A549 (cell line): ENCODE data around the gene CCDC150. TPM values are rescaled to one million over a fixed set of nuclear protein-coding genes. Genes with fewer than 3 reads are reported as not detected.

Experiments
- ATAC-seq, 2 experiments: fragments of 200-7000 bp in 1 of 2; fragments of >200 bp in 1 of 2; cut with Nextera tagmentation in 1 of 2; cut with Tn5 transposase in 1 of 2; 3 replicates each; pipeline versions ENCODE4 v1.8.0 to v1.9.1; 2018 to 2020; ENCODE audit warnings: mild to moderate bottlenecking in 1 of 2, moderate library complexity in 1 of 2
- CTCF ChIA-PET: fragments of 300-600 bp; sonication (Branson Sonifier 250); formaldehyde crosslinking; extraction: SDS; loops from one replicate; lab custom pipeline; 2021; ENCODE audit warnings: antibody characterized with exemption, inconsistent platforms; lab: Yijun Ruan, JAX
- POLR2A ChIA-PET: fragments of 350-600 bp; formaldehyde crosslinking; extraction: SDS; loops from one replicate; lab custom pipeline; 2021; ENCODE audit warnings: antibody characterized with exemption, inconsistent platforms; lab: Yijun Ruan, JAX
- DNase-seq, 2 experiments: peaks; one replicate each; pipeline versions ENCODE4 v3.0.0 to v3.0.0-alpha.2; 2011 to 2016; ENCODE audit warnings: low read depth in 1 of 2, low spot score in 1 of 2
- FAIRE-seq: peaks from 2 replicates; lab custom pipeline; 2011; peaks lifted over from hg19 to GRCh38; lab: Jason Lieb, UNC
- H3K27ac ChIP-seq, 2 experiments: fragments of >200 bp; sonication (Bioruptor Twin); formaldehyde crosslinking; 3 replicates each; pipeline ENCODE4 v1.5.1; 2016 to 2017
- H3K4me1 ChIP-seq: fragments of >200 bp; sonication (Bioruptor Twin); formaldehyde crosslinking; 3 replicates; pipeline ENCODE4 v1.6.1; 2016
- H3K4me2 ChIP-seq: fragments of >200 bp; sonication (Bioruptor Twin); formaldehyde crosslinking; 3 replicates; pipeline ENCODE4 v1.6.1; 2016
- H3K4me3 ChIP-seq: fragments of >200 bp; sonication (Bioruptor Twin); formaldehyde crosslinking; 3 replicates; pipeline ENCODE4 v1.5.1; 2016
- H3K9me3 ChIP-seq: fragments of >200 bp; sonication (Bioruptor Twin); formaldehyde crosslinking; 3 replicates; pipeline ENCODE4 v1.6.1; 2016
- CBX8 ChIP-seq: fragments of 200-600 bp; sonication (generic); IDR thresholded peaks from 2 replicates; pipeline ENCODE4 v1.6.1; 2016
- FOSB ChIP-seq: fragments of 250-450 bp; sonication (Bioruptor Pico); IDR thresholded peaks from 2 replicates; pipeline ENCODE4 v1.5.0; 2020; ENCODE audit warnings: mild to moderate bottlenecking, moderate library complexity
- FOXS1 ChIP-seq: fragments of 250-450 bp; sonication (Bioruptor Pico); IDR thresholded peaks from 2 replicates; pipeline ENCODE4 v1.5.0; 2020; ENCODE audit warnings: mild to moderate bottlenecking, moderate library complexity
- GATA3 ChIP-seq: IDR thresholded peaks from 2 replicates; pipeline ENCODE4 v1.6.1; 2012; ENCODE audit warnings: borderline replicate concordance
- HDAC2 ChIP-seq: fragments of 200-600 bp; sonication (generic); IDR thresholded peaks from 2 replicates; pipeline ENCODE4 v1.6.1; 2016
- HOXA7 ChIP-seq: fragments of 250-450 bp; sonication (Bioruptor Pico); IDR thresholded peaks from 2 replicates; pipeline ENCODE4 v1.5.0; 2020; ENCODE audit warnings: mild to moderate bottlenecking, moderate library complexity
- HOXB13 ChIP-seq: fragments of 250-450 bp; sonication (Bioruptor Pico); IDR thresholded peaks from 2 replicates; pipeline ENCODE4 v1.5.0; 2020; ENCODE audit warnings: low read depth, mild to moderate bottlenecking, moderate library complexity
- JUN ChIP-seq, 2 experiments: fragments of >200 bp; sonication (Bioruptor Twin); formaldehyde crosslinking; IDR thresholded peaks; 2 replicates in 1 of 2; 3 replicates in 1 of 2; pipeline ENCODE4 v1.6.1; 2016 to 2017
- MAFK ChIP-seq: fragments of 450-650 bp; IDR thresholded peaks from 2 replicates; pipeline ENCODE4 v1.6.1; 2014; ENCODE audit not compliant: partially characterized antibody
- NR3C1 ChIP-seq: fragments of >200 bp; sonication (Bioruptor Twin); formaldehyde crosslinking; IDR thresholded peaks from 3 replicates; pipeline ENCODE4 v1.6.1; 2017
- PHF8 ChIP-seq: fragments of 200-600 bp; sonication (generic); IDR thresholded peaks from 2 replicates; pipeline ENCODE4 v1.6.1; 2016; ENCODE audit warnings: low read depth, mild to moderate bottlenecking, antibody characterized with exemption, moderate library complexity, borderline replicate concordance
- RAD21 ChIP-seq, 2 experiments: fragments of >200 bp in 1 of 2; sonication (Bioruptor Twin) in 1 of 2; formaldehyde crosslinking in 1 of 2; IDR thresholded peaks in 1 of 2; conservative IDR thresholded peaks in 1 of 2; 2 replicates in 1 of 2; 3 replicates in 1 of 2; pipeline ENCODE4 v1.6.1; 2012 to 2018; ENCODE audit warnings: inconsistent platforms in 1 of 2
- RARB ChIP-seq: fragments of 250-450 bp; sonication (Bioruptor Pico); IDR thresholded peaks from 2 replicates; pipeline ENCODE4 v1.8.0; 2021; ENCODE audit warnings: mild to moderate bottlenecking, moderate library complexity
- RFX5 ChIP-seq: fragments of 450-650 bp; IDR thresholded peaks from 2 replicates; pipeline ENCODE4 v1.7.1; 2014; ENCODE audit warnings: antibody characterized with exemption, mild to moderate bottlenecking, moderate library complexity
- SMC3 ChIP-seq: fragments of >200 bp; sonication (Bioruptor Twin); formaldehyde crosslinking; IDR thresholded peaks from 3 replicates; pipeline ENCODE4 v1.6.1; 2018; ENCODE audit warnings: inconsistent platforms
- USF2 ChIP-seq: fragments of 450-650 bp; IDR thresholded peaks from 2 replicates; pipeline ENCODE4 v1.6.1; 2014; ENCODE audit warnings: antibody characterized with exemption
- ZC3H11A ChIP-seq: fragments of 450-650 bp; IDR thresholded peaks from 2 replicates; pipeline ENCODE4 v1.6.1; 2014; ENCODE audit warnings: antibody characterized with exemption, mild to moderate bottlenecking
- ZFP36 ChIP-seq: fragments of 450-650 bp; IDR thresholded peaks from 2 replicates; pipeline ENCODE4 v1.6.1; 2014; ENCODE audit warnings: borderline replicate concordance; ENCODE audit not compliant: partially characterized antibody
- WGBS: methylation state at CpG from one replicate; pipeline ENCODE4 v1.1.6; 2017; ENCODE audit errors: missing lambda C conversion rate; 5-methylcytosine and 5-hydroxymethylcytosine counted together
- polyA plus RNA-seq, 4 experiments: library from polyadenylated mRNA; depleted of rRNA in 3 of 4; stranded (reverse); fragments of >200 nt; fragmentation: RNase III in 1 of 4; extraction: RNeasy Plus Mini Kit Qiagen cat#74134 plus additional on column Dnase treatment in 1 of 4; gene quantifications; 2 replicates in 3 of 4; 3 replicates in 1 of 4; pipeline ENCODE4 v1.2.3, GENCODE V29; 2011 to 2017
- TF ChIP-seq, protein P1 (sequence below): IDR thresholded peaks from 2 replicates; pipeline ENCODE4 v1.6.1; 2012; ENCODE audit warnings: low read depth, borderline replicate concordance
- TF ChIP-seq, protein P2 (sequence below): fragments of >200 bp; sonication (Bioruptor Twin); formaldehyde crosslinking; IDR thresholded peaks from 3 replicates; pipeline ENCODE4 v1.6.1; 2016
- TF ChIP-seq, protein P3 (sequence below): IDR thresholded peaks from 2 replicates; pipeline ENCODE4 v1.6.1; 2012
- TF ChIP-seq, protein P4 (sequence below): fragments of 200-600 bp; sonication (generic); IDR thresholded peaks from 2 replicates; pipeline ENCODE4 v1.6.1; 2016; ENCODE audit warnings: antibody characterized with exemption, mild to moderate bottlenecking, moderate library complexity

CCDC150 gene
- polyA plus RNA-seq, 2 of the 4 experiments (the other 2 are of a cell fraction), result 14.2 to 17.7 TPM

DNA sequence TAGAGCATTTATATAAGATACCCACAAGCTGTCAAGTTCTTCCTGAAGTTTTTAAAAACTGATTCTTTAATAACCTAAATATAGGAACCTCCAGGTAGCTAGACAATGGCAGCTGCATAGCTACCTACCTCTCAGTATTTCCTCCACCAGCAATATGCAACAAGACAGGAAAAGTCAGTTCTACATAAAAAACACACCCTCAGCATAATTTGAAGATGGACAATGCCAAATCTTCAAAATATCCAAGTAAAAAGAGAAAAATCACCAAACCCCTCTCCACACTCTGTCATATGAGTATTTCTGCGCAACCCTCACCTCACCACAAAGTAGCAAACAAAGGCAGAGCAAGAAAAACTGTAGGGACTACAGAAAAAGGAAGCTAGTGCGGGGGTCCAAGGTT lies 108.6 kb downstream of the CCDC150 start:
- DNase-seq (no peak), FAIRE-seq (no peak), ATAC-seq (no peak)
- ChIA-PET CTCF (interaction anchor here (0.6 to 0.7 kb wide), 2 partner anchors 10 to 15 kb away, joined by 3 read pairs; no protein-coding TSS in a partner anchor), POLR2A (interaction anchor here (0.7 kb wide), 1 partner anchor 37 kb away, joined by 3 read pairs; no protein-coding TSS in a partner anchor)
- 0 out of 3 replicates have a peak, but pooled peaks cover 2% of the 10 kb centered on the region for H3K9me3 ChIP-seq
- H3K4me1 ChIP-seq, result no peaks in the 10 kb centered on the region
- WGBS, result 100% methylated on average over 2 of the region's 2 CpGs
- H3K27ac ChIP-seq, result no peak overlapping the region
- no peak overlapping the region for H3K4me3 ChIP-seq
- TF ChIP-seq HOXA7 (no peak), PHF8 (no peak), MAFK (peak; percentile 61)
- H3K4me2 ChIP-seq, result no peak overlapping the region

DNA sequence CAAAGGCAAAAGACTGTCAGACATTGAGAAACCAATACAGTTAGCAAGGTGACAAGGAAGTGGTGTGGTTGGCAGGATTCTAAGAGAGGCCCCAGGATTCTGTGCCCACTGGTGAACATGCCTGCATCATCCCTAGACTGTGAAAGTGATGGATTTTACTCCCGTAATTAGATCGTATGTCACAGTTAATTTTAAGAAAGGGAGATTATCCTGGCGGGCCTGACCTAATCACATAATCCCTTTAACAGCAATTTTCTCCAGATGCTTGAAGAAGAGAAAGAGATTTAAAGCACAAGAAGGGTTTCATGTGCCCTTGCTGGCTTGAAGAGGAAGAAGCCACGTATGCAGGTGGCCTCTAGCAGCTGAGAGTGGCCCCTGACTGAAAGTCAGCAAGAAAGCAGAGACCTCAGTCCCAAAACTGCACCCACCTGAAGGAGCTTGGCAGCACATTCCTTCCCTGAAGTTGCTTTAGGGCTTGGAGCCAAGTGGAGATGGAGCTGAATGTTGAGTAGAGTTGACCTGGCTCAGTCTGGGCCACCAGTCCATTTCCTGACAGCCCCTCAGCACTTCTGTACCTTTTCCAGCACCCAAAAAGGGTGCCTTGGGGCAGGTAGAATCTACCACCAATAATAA lies 110.9 kb downstream of the CCDC150 start:
- H3K4me3 ChIP-seq, result no peak overlapping the region
- no peak for DNase-seq
- no peaks in the 10 kb centered on the region for H3K4me1 ChIP-seq
- POLR2A ChIA-PET, result no interaction called here
- H3K27ac ChIP-seq, result no peak overlapping the region
- CTCF ChIA-PET, result interaction anchor here (0.5 to 1.8 kb wide), 14 partner anchors 9 to 628 kb away, joined by 3 to 13 read pairs (median 5); no protein-coding TSS in a partner anchor
- TF ChIP-seq HDAC2, result no peak
- TF ChIP-seq FOSB (CRISPR knock-in tag), result no peak
- no peak for TF ChIP-seq FOXS1 (CRISPR knock-in tag)
- TF ChIP-seq CBX8, result no peak
- TF ChIP-seq ZC3H11A, result no peak
- TF ChIP-seq, protein P1, sequence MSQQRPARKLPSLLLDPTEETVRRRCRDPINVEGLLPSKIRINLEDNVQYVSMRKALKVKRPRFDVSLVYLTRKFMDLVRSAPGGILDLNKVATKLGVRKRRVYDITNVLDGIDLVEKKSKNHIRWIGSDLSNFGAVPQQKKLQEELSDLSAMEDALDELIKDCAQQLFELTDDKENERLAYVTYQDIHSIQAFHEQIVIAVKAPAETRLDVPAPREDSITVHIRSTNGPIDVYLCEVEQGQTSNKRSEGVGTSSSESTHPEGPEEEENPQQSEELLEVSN, result no peak
- no peak for TF ChIP-seq ZFP36
- no peak for TF ChIP-seq NR3C1
- no peak for TF ChIP-seq SMC3
- TF ChIP-seq, protein P2, sequence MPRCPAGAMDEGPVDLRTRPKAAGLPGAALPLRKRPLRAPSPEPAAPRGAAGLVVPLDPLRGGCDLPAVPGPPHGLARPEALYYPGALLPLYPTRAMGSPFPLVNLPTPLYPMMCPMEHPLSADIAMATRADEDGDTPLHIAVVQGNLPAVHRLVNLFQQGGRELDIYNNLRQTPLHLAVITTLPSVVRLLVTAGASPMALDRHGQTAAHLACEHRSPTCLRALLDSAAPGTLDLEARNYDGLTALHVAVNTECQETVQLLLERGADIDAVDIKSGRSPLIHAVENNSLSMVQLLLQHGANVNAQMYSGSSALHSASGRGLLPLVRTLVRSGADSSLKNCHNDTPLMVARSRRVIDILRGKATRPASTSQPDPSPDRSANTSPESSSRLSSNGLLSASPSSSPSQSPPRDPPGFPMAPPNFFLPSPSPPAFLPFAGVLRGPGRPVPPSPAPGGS, result no peak
- TF ChIP-seq, protein P3, sequence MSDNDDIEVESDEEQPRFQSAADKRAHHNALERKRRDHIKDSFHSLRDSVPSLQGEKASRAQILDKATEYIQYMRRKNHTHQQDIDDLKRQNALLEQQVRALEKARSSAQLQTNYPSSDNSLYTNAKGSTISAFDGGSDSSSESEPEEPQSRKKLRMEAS, result no peak
- no peak for TF ChIP-seq RAD21 (conservative IDR thresholded peaks at IDR 0.05 in 1 of 2, IDR thresholded peaks at IDR 0.05 in 1 of 2)
- no peak for TF ChIP-seq USF2
- TF ChIP-seq, protein P4, sequence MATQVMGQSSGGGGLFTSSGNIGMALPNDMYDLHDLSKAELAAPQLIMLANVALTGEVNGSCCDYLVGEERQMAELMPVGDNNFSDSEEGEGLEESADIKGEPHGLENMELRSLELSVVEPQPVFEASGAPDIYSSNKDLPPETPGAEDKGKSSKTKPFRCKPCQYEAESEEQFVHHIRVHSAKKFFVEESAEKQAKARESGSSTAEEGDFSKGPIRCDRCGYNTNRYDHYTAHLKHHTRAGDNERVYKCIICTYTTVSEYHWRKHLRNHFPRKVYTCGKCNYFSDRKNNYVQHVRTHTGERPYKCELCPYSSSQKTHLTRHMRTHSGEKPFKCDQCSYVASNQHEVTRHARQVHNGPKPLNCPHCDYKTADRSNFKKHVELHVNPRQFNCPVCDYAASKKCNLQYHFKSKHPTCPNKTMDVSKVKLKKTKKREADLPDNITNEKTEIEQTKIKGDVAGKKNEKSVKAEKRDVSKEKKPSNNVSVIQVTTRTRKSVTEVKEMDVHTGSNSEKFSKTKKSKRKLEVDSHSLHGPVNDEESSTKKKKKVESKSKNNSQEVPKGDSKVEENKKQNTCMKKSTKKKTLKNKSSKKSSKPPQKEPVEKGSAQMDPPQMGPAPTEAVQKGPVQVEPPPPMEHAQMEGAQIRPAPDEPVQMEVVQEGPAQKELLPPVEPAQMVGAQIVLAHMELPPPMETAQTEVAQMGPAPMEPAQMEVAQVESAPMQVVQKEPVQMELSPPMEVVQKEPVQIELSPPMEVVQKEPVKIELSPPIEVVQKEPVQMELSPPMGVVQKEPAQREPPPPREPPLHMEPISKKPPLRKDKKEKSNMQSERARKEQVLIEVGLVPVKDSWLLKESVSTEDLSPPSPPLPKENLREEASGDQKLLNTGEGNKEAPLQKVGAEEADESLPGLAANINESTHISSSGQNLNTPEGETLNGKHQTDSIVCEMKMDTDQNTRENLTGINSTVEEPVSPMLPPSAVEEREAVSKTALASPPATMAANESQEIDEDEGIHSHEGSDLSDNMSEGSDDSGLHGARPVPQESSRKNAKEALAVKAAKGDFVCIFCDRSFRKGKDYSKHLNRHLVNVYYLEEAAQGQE, result no peak
- no peak for TF ChIP-seq RARB
- TF ChIP-seq GATA3, result no peak
- no peak for TF ChIP-seq HOXB13 (CRISPR knock-in tag)
- no peak for TF ChIP-seq RFX5
- TF ChIP-seq JUN (IDR thresholded peaks at IDR 0.05), result no peak
- TF ChIP-seq, all 56 proteins: peak for 0
- 88% methylated on average over 4 of the region's 4 CpGs for WGBS
- H3K4me2 ChIP-seq, result no peak overlapping the region
- peaks cover 6% of the 10 kb centered on the region; the same call in 1 of the 3 replicates for H3K9me3 ChIP-seq
- ATAC-seq (peak in 1 of 2 experiments; percentile 54; a peak in 3 of 6 replicates), FAIRE-seq (no peak)
